ENCODE data around the gene HNF4A.

HNF4A gene

GRCh38 chr20:44427804-44428173 is 72.3 kb downstream of the HNF4A start:
- no peak for DNase-seq

- no peak for DNase-seq
These were observed 72.9 kb downstream of the HNF4A start for GRCh38 chr20:44428174-44429016.

GRCh38 chr20:44429017-44429339 is 73.5 kb downstream of the HNF4A start:
- no peak for DNase-seq

DNA sequence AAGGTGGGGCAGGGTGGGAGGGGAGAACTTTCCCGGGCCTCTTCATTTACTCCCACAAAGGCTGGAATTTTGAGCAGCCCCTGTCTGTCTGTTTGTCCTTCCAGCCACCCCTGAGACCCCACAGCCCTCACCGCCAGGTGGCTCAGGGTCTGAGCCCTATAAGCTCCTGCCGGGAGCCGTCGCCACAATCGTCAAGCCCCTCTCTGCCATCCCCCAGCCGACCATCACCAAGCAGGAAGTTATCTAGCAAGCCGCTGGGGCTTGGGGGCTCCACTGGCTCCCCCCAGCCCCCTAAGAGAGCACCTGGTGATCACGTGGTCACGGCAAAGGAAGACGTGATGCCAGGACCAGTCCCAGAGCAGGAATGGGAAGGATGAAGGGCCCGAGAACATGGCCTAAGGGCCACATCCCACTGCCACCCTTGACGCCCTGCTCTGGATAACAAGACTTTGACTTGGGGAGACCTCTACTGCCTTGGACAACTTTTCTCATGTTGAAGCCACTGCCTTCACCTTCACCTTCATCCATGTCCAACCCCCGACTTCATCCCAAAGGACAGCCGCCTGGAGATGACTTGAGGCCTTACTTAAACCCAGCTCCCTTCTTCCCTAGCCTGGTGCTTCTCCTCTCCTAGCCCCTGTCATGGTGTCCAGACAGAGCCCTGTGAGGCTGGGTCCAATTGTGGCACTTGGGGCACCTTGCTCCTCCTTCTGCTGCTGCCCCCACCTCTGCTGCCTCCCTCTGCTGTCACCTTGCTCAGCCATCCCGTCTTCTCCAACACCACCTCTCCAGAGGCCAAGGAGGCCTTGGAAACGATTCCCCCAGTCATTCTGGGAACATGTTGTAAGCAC is 74.1 kb downstream of the HNF4A start:
- DNase-seq = no peak

DNA sequence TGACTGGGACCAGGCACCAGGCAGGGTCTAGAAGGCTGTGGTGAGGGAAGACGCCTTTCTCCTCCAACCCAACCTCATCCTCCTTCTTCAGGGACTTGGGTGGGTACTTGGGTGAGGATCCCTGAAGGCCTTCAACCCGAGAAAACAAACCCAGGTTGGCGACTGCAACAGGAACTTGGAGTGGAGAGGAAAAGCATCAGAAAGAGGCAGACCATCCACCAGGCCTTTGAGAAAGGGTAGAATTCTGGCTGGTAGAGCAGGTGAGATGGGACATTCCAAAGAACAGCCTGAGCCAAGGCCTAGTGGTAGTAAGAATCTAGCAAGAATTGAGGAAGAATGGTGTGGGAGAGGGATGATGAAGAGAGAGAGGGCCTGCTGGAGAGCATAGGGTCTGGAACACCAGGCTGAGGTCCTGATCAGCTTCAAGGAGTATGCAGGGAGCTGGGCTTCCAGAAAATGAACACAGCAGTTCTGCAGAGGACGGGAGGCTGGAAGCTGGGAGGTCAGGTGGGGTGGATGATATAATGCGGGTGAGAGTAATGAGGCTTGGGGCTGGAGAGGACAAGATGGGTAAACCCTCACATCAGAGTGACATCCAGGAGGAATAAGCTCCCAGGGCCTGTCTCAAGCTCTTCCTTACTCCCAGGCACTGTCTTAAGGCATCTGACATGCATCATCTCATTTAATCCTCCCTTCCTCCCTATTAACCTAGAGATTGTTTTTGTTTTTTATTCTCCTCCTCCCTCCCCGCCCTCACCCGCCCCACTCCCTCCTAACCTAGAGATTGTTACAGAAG is 75.0 kb downstream of the HNF4A start:
- DNase-seq = no peak

DNA sequence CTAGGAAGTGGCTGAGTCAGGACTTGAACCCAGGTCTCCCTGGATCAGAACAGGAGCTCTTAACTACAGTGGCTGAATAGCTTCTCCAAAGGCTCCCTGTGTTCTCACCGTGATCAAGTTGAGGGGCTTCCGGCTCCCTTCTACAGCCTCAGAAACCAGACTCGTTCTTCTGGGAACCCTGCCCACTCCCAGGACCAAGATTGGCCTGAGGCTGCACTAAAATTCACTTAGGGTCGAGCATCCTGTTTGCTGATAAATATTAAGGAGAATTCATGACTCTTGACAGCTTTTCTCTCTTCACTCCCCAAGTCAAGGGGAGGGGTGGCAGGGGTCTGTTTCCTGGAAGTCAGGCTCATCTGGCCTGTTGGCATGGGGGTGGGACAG is 75.6 kb downstream of the HNF4A start:
- DNase-seq = no peak

DNA sequence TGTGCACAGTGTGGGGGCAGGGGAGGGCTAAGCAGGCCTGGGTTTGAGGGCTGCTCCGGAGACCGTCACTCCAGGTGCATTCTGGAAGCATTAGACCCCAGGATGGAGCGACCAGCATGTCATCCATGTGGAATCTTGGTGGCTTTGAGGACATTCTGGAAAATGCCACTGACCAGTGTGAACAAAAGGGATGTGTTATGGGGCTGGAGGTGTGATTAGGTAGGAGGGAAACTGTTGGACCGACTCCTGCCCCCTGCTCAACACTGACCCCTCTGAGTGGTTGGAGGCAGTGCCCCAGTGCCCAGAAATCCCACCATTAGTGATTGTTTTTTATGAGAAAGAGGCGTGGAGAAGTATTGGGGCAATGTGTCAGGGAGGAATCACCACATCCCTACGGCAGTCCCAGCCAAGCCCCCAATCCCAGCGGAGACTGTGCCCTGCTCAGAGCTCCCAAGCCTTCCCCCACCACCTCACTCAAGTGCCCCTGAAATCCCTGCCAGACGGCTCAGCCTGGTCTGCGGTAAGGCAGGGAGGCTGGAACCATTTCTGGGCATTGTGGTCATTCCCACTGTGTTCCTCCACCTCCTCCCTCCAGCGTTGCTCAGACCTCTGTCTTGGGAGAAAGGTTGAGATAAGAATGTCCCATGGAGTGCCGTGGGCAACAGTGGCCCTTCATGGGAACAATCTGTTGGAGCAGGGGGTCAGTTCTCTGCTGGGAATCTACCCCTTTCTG is 76.2 kb downstream of the HNF4A start:
- no peak for DNase-seq

DNA sequence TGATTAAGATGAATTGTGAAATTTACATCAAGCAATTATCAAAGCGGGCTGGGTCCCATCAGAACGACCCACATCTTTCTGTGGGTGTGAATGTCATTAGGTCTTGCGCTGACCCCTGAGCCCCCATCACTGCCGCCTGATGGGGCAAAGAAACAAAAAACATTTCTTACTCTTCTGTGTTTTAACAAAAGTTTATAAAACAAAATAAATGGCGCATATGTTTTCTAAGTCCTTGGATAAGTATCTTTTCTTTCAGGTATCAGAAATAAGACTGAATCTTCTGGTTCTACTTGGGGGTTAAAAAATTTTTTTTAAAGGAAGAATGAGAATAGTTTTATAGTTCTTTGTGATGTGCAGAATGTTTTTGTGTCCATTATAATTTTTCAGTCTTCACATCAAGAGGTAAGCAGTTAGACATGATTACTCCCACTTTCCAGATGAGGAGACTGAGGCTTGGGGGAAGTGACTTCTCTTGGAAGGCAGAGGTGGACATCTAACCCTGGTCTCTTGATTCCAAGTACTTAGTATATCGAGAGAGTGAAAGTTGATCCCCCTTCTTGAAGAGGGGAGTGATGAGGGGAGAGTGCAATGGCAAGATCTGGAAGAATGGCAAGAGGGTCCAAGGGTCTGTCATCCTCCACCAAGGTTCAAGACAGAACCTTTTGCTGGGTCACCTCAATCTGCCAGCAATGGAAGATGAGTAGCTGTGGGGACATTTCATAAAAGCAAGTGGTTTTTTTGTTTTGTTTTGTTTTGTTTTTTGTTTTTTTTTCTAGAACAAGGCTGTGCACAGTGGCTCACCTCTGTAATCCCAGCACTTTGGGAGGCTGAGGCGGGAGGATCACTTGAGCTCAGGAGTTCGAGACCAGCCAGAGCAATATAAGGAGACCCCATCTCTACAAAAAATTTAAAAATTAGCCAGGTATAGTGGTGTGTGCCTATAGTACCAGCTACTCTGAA is 77.4 kb downstream of the HNF4A start:
- no peak for DNase-seq

DNA sequence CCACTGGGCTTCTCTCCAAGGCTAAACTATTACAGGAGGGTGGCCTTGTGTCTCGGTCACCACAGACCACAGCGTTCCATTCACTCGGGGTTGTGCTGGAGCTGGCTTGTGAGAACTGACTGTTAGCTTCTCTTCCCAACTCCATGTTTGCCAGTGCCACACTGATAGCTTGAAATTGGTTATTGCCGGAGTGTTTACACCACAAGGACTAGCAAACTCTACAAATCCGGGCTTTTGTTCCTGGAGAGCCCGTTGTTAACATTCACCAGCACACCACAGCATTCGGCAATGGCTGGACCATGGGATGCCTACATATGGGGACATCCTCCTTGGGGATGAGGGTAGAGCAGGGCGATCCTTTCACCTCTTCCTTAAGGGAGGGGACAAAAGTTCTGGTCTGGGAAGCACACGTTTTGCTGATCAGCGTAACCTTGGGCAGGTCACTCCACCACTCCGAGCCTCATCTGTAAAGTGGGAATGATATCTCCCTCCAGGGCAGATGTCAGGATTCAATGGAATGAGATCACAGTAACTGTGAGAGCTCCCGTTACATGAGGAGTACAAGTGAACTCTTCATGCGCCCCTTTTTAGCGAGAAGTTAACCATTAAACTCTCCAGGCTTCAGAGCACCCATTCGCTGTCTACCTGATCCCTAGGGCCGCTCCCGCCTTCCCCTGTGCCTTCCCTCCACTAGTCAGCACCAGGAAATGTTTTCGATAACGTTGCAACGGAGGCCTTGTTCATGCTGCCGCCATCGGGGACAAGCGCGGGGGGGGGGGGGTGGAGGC is 78.4 kb downstream of the HNF4A start:
- no peak for DNase-seq

- no peak for DNase-seq
These were observed 80.3 kb downstream of the HNF4A start for GRCh38 chr20:44435630-44436335.

GRCh38 chr20:44436393-44436792 is 80.9 kb downstream of the HNF4A start:
- no peak for DNase-seq

DNA sequence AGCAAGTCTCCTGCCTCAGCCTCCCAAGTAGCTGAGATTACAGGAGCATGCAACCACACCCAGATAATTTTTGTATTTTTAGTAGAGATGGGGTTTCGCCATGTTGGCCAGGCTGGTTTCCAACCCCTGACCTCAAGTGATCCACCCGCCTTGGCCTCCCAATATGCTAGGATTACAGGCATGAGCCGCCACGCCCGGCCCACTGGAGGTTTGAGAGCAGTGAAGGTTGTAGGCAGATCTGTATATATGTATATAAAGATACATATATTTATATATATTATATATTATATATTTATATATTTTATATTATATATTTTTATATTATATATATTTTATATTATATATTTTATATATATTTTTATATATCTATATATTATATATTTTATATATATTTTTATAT is 82.0 kb downstream of the HNF4A start:
- DNase-seq = no peak

GRCh38 chr20:44438782-44439181 is 83.3 kb downstream of the HNF4A start:
- no peak for DNase-seq

- no peak for DNase-seq
These were observed 83.8 kb downstream of the HNF4A start for GRCh38 chr20:44439318-44439717.

DNA sequence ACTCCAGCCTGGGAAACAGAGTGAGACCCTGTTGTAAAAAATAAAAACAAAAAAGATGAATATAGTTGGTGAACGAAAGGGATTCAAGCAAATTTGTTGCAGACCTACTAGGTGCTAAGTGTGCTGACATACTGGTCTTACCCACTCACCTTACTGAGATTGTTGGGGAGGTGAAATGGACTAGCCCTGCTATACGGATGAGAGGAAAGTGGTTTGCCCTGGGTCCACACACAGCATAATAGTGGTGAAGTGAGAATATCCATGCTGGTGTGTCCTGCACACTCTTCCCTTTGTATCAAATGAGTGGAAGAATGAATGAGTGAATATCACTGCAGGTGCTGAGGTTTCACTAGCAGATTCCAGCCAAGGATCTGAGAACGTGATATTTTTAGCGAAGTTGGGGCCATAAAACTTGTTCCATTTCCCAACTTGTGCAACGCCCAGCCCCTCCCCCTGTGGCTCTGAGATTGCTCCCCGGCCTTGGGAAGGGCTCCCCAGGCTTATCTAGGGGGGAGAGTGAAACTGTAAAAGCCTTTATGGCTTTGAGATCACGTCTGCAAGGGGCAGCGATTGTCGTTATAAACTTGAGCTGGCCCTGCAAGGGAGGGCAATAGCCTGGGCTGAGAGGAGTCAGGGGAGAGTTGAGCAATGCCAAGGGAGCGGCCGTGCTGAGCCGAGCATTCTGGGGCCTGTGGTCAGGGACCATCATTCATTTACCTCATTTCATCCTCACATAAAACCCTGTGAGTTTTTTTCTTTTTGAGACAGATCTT is 87.0 kb downstream of the HNF4A start:
- DNase-seq = no peak

DNA sequence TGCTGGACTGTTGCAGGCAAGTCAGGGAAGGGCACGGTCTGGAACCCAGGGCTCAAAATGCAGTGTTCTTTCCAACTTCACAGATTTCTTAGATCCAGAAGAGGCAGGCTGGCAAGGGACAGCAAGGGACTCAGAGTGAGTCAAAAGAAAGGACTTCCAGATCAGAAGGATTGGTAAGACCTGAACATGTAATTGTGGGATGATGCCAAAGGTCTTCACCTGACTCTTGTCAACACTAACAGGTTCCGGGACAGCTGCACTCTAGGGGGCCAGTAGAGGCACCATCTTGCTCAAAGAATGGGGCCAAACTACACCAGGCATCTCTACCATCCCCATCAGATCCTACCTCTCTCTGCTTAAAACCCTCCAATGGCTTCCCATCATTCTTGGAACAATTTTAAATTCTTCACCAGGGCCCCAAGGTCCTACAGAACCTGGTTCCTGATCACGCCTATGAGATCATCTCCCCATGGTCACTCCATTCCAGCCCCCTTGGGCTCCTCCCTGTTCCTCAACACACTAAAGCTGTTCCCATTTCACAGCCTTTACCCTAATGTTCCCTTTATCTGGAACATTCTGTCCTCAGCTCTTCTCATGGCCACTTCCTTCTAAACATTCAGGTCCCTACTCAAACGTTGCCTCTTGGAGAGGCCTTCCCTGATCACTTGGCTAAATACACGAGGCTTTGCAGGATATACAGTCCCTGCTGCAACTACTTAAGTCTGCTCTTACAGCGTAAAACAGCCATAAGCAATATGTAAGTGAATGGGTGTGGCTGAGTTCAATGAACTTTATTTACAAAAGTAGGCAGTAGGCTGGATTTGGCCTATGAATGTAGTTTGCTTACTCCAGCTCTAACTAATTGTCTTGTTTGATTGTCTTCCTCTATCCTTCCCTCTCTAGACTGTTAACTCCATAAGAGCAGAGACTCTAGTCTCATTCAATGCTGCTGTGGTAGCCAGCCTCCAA is 90.5 kb downstream of the HNF4A start:
- DNase-seq = no peak

DNA sequence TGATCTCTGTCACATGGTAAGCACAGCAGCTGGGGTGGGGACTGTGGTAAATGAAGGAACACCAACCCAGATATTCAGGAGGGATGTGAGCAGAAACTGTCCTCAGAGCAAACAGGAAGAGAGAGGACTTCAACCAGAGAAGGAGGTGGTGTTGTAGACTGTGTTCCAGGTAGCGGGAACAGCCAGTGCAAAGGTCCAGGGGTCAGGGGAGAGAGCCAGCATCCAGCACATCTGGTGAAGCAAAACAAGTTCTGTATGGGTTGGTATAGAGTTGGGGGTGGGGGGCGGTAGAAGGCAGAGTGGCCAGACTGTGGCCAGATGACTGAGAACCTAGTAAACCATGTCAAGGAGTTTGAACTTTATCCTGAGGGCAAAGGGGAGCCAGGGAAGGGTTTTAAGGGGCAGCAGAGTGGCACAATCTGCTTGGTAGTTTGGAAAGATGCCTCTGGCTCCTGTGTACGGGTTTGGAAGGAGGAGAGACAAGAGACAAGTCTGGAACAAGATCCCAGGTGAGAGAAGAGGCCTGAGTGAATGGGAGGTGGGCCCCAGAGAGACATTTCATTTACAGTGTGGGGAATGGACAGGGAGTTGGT is 92.4 kb downstream of the HNF4A start:
- DNase-seq = no peak

Data from NCI-H2081 (cell line).